CD8-positive, alpha-beta memory T cell (primary cell): ENCODE measurements around the gene MANBA. TPM values are rescaled to one million over a fixed set of nuclear protein-coding genes. Genes with fewer than 3 reads are reported as not detected.

Source experiments
- CTCF ChIA-PET: fragments of 350-600 bp; sonication (Branson Sonifier 250); formaldehyde crosslinking; loops from one replicate; lab custom pipeline; 2021; ENCODE audit warnings: antibody characterized with exemption; lab: Charles Lee
- POLR2A ChIA-PET: fragments of 350-600 bp; sonication (Branson Sonifier 250); formaldehyde crosslinking; loops from one replicate; lab custom pipeline; 2021; ENCODE audit warnings: antibody characterized with exemption; lab: Charles Lee
- DNase-seq, 5 donors: peaks; one replicate each; pipeline versions ENCODE4 v3.0.0 to v3.0.0-alpha.2; 2020 to 2022; ENCODE audit warnings: mixed read lengths in 1 of 5
- H3K27ac ChIP-seq: one replicate; pipeline ENCODE4 v1.7.0; 2013; ENCODE audit warnings: low read depth, mild to moderate bottlenecking, low read length, moderate library complexity
- H3K27me3 ChIP-seq: 2 replicates; pipeline ENCODE4 v1.7.0; 2013; ENCODE audit warnings: low read length, mild to moderate bottlenecking; ENCODE audit not compliant: insufficient read depth, poor library complexity, severe bottlenecking
- H3K36me3 ChIP-seq: 2 replicates; pipeline ENCODE4 v1.7.0; 2013; ENCODE audit warnings: mild to moderate bottlenecking, low read length, moderate library complexity; ENCODE audit not compliant: insufficient read depth
- H3K4me1 ChIP-seq: 2 replicates; pipeline ENCODE4 v1.7.0; 2013; ENCODE audit warnings: mild to moderate bottlenecking, low read length, moderate library complexity; ENCODE audit not compliant: insufficient read depth
- H3K4me3 ChIP-seq: 2 replicates; pipeline ENCODE4 v1.7.0; 2013; ENCODE audit warnings: mild to moderate bottlenecking, low read length
- H3K9me3 ChIP-seq: 2 replicates; pipeline ENCODE4 v1.7.0; 2013; ENCODE audit warnings: mild to moderate bottlenecking, low read length
- H3K27ac Mint-ChIP-seq, 8 donors: one replicate each; pipeline ENCODE4 v1.8.0; 2020 to 2021; ENCODE audit warnings: mixed read lengths in 8 of 8, mild to moderate bottlenecking in 6 of 8, inconsistent platforms in 3 of 8, moderate library complexity in 3 of 8
- H3K27me3 Mint-ChIP-seq, 2 donors: one replicate each; pipeline ENCODE4 v1.8.0; 2020 to 2021; ENCODE audit warnings: mixed read lengths in 2 of 2, mild to moderate bottlenecking in 1 of 2, moderate library complexity in 1 of 2
- H3K36me3 Mint-ChIP-seq, 3 donors: one replicate each; pipeline ENCODE4 v1.8.0; 2020 to 2021; ENCODE audit warnings: mixed read lengths in 3 of 3, inconsistent platforms in 1 of 3, mild to moderate bottlenecking in 1 of 3
- H3K4me1 Mint-ChIP-seq, 3 donors: one replicate each; pipeline ENCODE4 v1.8.0; 2020 to 2021; ENCODE audit warnings: mixed read lengths in 3 of 3, inconsistent platforms in 1 of 3, mild to moderate bottlenecking in 1 of 3
- H3K4me3 Mint-ChIP-seq, 7 donors: one replicate each; pipeline ENCODE4 v1.8.0; 2020 to 2021; ENCODE audit warnings: mixed read lengths in 7 of 7, mild to moderate bottlenecking in 6 of 7, moderate library complexity in 4 of 7, inconsistent platforms in 2 of 7
- H3K9me3 Mint-ChIP-seq, 5 donors: one replicate each; pipeline ENCODE4 v1.8.0; 2020 to 2022; ENCODE audit warnings: mixed read lengths in 5 of 5, mild to moderate bottlenecking in 3 of 5, moderate library complexity in 2 of 5, inconsistent platforms in 1 of 5
- polyA plus RNA-seq: library from polyadenylated mRNA; unstranded; fragments of 300-500 nt; fragmentation: Illumina TruSeq; gene quantifications from one replicate; pipeline ENCODE4 v1.2.3, GENCODE V29; 2021
- total RNA-seq, 2 experiments: library from RNA; stranded (reverse); gene quantifications; one replicate each; pipeline ENCODE4 v1.2.3, GENCODE V29; 2021

The MANBA gene
- total and polyA plus RNA-seq, 3 experiments from 2014 or later: 9.1 to 16.5 (median 9.5) TPM

DNA sequence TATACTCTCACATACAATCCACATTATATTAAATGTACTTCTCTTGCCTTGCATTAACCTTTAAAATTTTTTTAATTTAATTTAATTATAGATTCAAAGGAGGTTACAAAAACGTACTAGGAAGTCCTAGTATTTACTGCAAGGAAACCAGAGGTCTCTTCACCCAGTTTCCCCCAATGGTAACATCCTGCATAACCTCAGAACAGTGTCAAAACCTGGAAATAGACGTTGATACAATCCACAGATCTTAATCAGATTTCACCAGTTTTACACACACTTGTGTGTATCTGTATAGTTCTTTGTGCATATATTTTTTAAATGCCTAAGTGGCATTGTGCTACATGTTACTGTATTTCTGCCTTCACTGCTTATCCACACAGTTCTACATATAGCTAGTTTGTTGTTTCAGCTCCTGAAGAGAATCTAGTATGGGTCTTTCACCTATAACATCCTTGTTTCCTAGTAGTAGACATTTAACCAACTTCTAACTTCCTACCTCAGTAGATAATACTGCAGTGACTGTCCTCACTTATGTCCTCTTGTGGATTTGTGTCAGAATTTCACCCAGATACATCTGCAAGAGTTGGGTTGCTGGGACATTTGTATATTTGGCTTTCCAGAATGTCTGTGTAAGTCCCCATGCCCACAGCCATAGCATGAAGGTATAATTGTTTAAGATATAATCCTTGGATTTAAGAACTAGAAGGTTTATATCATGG, 156.4 kb downstream of the MANBA start:
- H3K27me3 ChIP-seq: no peaks in the 10 kb centered on the region
- no peak overlapping the region for H3K27ac ChIP-seq
- H3K36me3 ChIP-seq: peaks cover 35% of the 10 kb centered on the region
- Mint-ChIP-seq H3K27ac (peak overlapping the region in 3 of 8 donors; percentile 43 to 87 (median 68)), H3K27me3 (peaks cover 0 to 2% of the 10 kb centered on the region in 2 donors), H3K9me3 (no peaks in the 10 kb centered on the region), H3K4me3 (no peak overlapping the region), H3K4me1 (peaks cover 41 to 80% (median 63%) of the 10 kb centered on the region in 3 donors), H3K36me3 (peaks cover 25 to 85% (median 41%) of the 10 kb centered on the region in 3 donors)
- H3K4me3 ChIP-seq: no peak overlapping the region
- ChIA-PET CTCF (interaction anchor here (1.5 kb wide), 1 partner anchor 129 kb away, joined by 3 read pairs; no protein-coding TSS in a partner anchor), POLR2A (no interaction called here)
- no peaks in the 10 kb centered on the region for H3K9me3 ChIP-seq
- no peak for DNase-seq
- peaks cover 19% of the 10 kb centered on the region for H3K4me1 ChIP-seq

DNA sequence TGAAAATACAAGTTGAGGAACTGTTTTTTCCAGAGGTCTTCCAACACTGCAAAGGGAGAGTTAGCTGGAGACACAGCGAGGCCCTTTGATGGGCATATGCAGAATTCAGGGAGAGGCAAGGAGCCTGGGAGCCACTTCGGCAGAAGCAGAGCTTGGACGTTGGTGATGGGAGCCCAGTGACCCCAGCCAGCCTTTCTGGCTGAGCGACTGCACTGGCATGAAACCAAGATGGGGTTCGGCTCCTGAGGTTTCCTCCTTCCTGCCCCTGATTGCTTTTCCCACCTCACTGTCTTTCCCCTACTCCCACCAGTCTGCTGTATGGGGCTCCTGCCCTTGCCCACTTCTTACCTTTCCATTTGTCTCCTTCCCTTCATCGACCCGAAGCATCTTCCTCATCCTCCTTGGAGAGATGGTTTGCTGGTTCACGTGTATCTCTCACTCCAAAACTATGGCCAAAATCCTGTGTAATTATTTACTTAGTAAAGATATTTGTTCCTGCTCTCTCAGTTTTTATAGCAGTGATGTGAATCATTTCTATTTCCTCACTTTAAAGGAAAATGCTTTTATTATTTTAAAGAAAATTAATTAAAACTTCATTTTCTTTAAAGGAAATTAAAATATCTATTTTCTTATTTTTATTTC, 159.1 kb downstream of the MANBA start:
- Histone ChIP-seq H3K27ac (no peak overlapping the region), H3K4me1 (peaks cover 36% of the 10 kb centered on the region), H3K4me3 (no peak overlapping the region), H3K9me3 (no peaks in the 10 kb centered on the region), H3K36me3 (peaks cover 22% of the 10 kb centered on the region), H3K27me3 (no peaks in the 10 kb centered on the region)
- Mint-ChIP-seq H3K27me3 (peaks cover 0 to 2% of the 10 kb centered on the region in 2 donors), H3K27ac (peak overlapping the region in 4 of 8 donors; percentile 20 to 35 (median 23)), H3K4me3 (peak overlapping the region in 1 of 7 donors; percentile 81), H3K9me3 (no peaks in the 10 kb centered on the region), H3K36me3 (peaks cover 32 to 84% (median 36%) of the 10 kb centered on the region in 3 donors), H3K4me1 (peaks cover 49 to 79% (median 68%) of the 10 kb centered on the region in 3 donors)
- no peak for DNase-seq
- ChIA-PET CTCF (no interaction called here), POLR2A (no interaction called here)

DNA sequence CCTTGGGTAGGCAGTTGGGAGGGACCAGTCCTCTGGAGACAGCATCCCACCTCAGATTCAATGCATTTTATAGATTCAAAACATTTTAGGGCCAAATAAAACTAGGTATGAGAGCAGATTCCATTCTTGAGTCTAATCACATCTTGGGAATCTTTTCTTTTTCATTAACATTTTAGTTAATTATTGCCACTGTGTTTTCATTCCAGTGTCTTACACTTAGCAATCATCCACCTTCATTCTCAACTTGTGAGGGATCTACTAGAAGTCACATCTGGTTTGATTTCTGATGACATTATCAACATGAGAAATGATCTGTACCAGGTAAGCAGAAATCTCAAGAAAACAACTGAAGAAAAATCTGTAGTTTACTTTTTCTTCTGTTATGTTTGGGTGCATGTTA, 160.1 kb downstream of the MANBA start:
- Mint-ChIP-seq H3K36me3 (peaks cover 35 to 87% (median 42%) of the 10 kb centered on the region in 3 donors), H3K27ac (peak overlapping the region in 5 of 8 donors; percentile 25 to 78 (median 43)), H3K27me3 (peaks cover 0 to 2% of the 10 kb centered on the region in 2 donors), H3K9me3 (no peaks in the 10 kb centered on the region), H3K4me1 (peaks cover 52 to 82% (median 73%) of the 10 kb centered on the region in 3 donors), H3K4me3 (no peak overlapping the region)
- H3K9me3 ChIP-seq: no peaks in the 10 kb centered on the region
- no peak overlapping the region for H3K4me3 ChIP-seq
- no peaks in the 10 kb centered on the region for H3K27me3 ChIP-seq
- H3K27ac ChIP-seq: no peak overlapping the region
- CTCF ChIA-PET: no interaction called here
- peaks cover 26% of the 10 kb centered on the region for H3K36me3 ChIP-seq
- H3K4me1 ChIP-seq: peaks cover 44% of the 10 kb centered on the region
- DNase-seq: no peak
- POLR2A ChIA-PET: no interaction called here

DNA sequence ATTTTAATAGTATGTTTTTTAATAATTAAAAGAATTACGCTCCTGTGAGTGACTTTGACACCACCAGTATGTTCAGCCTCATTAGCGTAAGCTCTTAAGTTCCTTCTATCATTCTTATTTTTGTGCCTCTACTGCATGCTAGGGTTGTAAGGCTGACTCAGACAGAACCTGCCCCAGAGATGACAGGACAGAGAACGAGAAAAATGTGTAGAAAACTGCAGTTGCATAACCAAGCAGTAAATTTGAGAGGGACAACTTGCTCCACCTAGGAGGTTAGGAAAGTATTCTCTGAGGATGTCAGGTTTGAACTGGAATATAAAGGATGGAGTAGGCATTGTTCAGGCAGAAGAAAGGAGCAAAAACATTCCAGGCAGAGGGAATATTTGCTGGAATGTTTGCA, 160.9 kb downstream of the MANBA start:
- CTCF ChIA-PET: interaction anchor here (1.0 to 2.3 kb wide), 2 partner anchors 13 to 26 kb away, joined by 3 to 7 read pairs; no protein-coding TSS in a partner anchor
- peaks cover 0 to 2% of the 10 kb centered on the region in 2 donors for H3K27me3 Mint-ChIP-seq

DNA sequence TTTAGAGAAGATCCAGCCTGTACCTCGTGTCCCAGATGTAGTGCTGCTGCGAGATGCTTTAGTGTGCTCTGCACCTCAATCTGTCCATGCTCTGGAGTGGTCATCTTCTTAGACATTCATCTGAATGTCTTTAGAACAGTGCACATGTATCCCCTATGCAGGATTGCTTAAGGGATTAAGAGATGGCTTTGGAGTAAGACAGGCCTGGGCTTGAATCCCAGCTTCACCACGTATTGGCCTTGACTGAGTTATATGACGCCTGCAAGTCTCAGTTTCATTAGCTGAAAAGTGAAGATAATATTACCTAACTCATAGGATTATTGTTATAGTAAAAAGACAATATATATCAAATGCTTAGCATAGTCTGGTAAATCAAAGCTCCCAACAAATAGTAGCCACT, 161.3 kb downstream of the MANBA start:
- peak overlapping the region in 2 of 7 donors; percentile 6 to 28 for H3K4me3 Mint-ChIP-seq
- Histone ChIP-seq H3K9me3 (no peaks in the 10 kb centered on the region), H3K36me3 (peaks cover 25% of the 10 kb centered on the region), H3K27me3 (no peaks in the 10 kb centered on the region), H3K4me3 (no peak overlapping the region), H3K4me1 (peaks cover 47% of the 10 kb centered on the region), H3K27ac (no peak overlapping the region)
- H3K9me3 Mint-ChIP-seq: no peaks in the 10 kb centered on the region
- H3K27me3 Mint-ChIP-seq: peaks cover 0 to 2% of the 10 kb centered on the region in 2 donors
- DNase-seq: no peak
- ChIA-PET POLR2A (interaction anchor here (0.6 kb wide), 1 partner anchor 13 kb away, joined by 3 read pairs; no protein-coding TSS in a partner anchor), CTCF (interaction anchor here (1.0 to 2.3 kb wide), 2 partner anchors 14 to 26 kb away, joined by 3 to 7 read pairs; no protein-coding TSS in a partner anchor)
- H3K36me3 Mint-ChIP-seq: peaks cover 34 to 87% (median 42%) of the 10 kb centered on the region in 3 donors
- peaks cover 52 to 80% (median 73%) of the 10 kb centered on the region in 3 donors for H3K4me1 Mint-ChIP-seq
- peak overlapping the region in 7 of 8 donors; percentile 22 to 95 (median 80) for H3K27ac Mint-ChIP-seq

More for the DNA sequence above, 160.9 kb downstream of the MANBA start:
- Mint-ChIP-seq H3K36me3 (peaks cover 35 to 87% (median 43%) of the 10 kb centered on the region in 3 donors), H3K4me1 (peaks cover 51 to 80% (median 74%) of the 10 kb centered on the region in 3 donors), H3K9me3 (no peaks in the 10 kb centered on the region), H3K27ac (peak overlapping the region in 4 of 8 donors; percentile 23 to 72 (median 29)), H3K4me3 (no peak overlapping the region)
- H3K27ac ChIP-seq: no peak overlapping the region
- H3K27me3 ChIP-seq: no peaks in the 10 kb centered on the region
- POLR2A ChIA-PET: interaction anchor here (0.6 kb wide), 1 partner anchor 13 kb away, joined by 3 read pairs; no protein-coding TSS in a partner anchor
- no peaks in the 10 kb centered on the region for H3K9me3 ChIP-seq
- H3K4me1 ChIP-seq: peaks cover 44% of the 10 kb centered on the region
- no peak overlapping the region for H3K4me3 ChIP-seq
- H3K36me3 ChIP-seq: peaks cover 27% of the 10 kb centered on the region
- no peak for DNase-seq

DNA sequence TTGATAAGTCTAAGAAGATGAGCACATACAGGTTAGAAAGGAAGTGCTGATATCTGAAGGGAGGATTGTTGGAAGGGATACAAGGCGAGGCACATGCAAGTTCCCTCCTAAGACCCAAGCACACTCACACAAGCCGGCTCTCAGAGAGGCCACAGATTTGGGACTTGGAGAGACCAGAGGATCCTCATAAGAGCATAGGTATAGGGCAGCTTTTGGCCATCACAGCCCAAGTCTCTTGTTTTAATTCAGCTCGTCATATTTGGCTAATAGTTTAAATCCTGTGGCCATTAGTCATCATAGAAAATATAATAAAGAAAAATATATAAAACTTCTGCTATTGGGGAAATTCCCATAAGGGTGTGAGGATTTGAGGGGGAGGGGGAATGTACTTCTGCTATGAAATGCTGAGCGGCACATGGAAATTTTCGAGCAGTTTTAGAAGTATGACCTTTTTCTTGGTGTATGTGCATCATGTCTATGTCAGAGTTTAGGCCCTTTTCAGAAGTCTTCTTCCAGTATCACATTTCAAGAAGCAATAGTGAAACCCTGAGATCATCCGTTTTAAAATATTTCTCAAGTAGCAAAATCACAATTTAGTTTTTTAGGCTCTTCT, 161.9 kb downstream of the MANBA start:
- H3K4me1 Mint-ChIP-seq: peaks cover 54 to 81% (median 76%) of the 10 kb centered on the region in 3 donors
- CTCF ChIA-PET: interaction anchor here (1.0 to 2.3 kb wide), 2 partner anchors 14 to 27 kb away, joined by 3 to 7 read pairs; no protein-coding TSS in a partner anchor
- DNase-seq: no peak
- H3K9me3 ChIP-seq: no peaks in the 10 kb centered on the region
- H3K4me3 Mint-ChIP-seq: peak overlapping the region; percentile 4 to 76 (median 54)
- H3K27ac ChIP-seq: no peak overlapping the region
- H3K27me3 ChIP-seq: no peaks in the 10 kb centered on the region
- POLR2A ChIA-PET: interaction anchor here (0.6 kb wide), 1 partner anchor 98 kb away, joined by 3 read pairs; the partner anchor contains the start of gene NFKB1
- peaks cover 0 to 2% of the 10 kb centered on the region in 2 donors for H3K27me3 Mint-ChIP-seq
- H3K4me1 ChIP-seq: peaks cover 53% of the 10 kb centered on the region
- no peak overlapping the region for H3K4me3 ChIP-seq
- H3K36me3 Mint-ChIP-seq: peaks cover 35 to 89% (median 40%) of the 10 kb centered on the region in 3 donors
- peak overlapping the region; percentile 74 to 97 (median 88) for H3K27ac Mint-ChIP-seq
- no peaks in the 10 kb centered on the region for H3K9me3 Mint-ChIP-seq
- peaks cover 22% of the 10 kb centered on the region for H3K36me3 ChIP-seq

DNA sequence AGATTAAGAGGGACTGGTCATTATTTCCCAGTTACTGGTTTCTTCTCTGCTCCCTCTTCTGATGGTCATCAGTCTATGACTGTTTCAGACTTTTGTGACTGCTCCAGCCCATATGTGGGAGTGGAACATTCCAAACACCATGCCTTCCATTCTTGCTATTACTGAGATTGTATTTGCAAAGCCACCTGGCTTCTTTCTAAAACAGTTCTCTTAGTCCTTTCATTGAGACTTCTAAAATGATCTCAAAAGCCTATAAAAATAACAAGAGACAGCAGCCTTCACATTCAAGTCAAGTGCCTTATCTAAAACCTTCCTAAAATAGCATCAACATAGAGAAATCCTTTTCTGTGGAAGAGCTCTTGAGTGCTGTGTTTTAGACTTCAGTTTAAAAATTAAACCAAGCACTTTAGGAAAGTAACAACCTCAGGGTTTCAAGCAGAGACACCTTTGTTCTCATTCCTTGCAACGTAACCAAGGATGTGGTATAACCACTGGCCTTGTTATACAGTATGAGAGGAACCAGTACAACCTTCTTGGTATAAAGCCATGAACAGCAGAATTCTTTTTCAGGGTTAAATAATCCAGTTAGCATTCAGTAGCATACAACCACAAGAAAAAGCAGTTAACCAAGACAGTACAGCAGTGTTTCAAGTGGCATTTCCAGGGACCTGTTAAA, 162.5 kb downstream of the MANBA start:
- Histone ChIP-seq H3K27me3 (no peaks in the 10 kb centered on the region), H3K4me3 (no peak overlapping the region), H3K36me3 (peaks cover 22% of the 10 kb centered on the region), H3K9me3 (no peaks in the 10 kb centered on the region), H3K27ac (no peak overlapping the region), H3K4me1 (peaks cover 57% of the 10 kb centered on the region)
- CTCF ChIA-PET: interaction anchor here (0.9 to 2.3 kb wide), 4 partner anchors 13 to 98 kb away, joined by 3 to 7 read pairs (median 3); no protein-coding TSS in a partner anchor
- POLR2A ChIA-PET: interaction anchor here (0.6 kb wide), 1 partner anchor 97 kb away, joined by 3 read pairs; the partner anchor contains the start of gene NFKB1
- Mint-ChIP-seq H3K4me1 (peaks cover 52 to 78% (median 76%) of the 10 kb centered on the region in 3 donors), H3K27ac (peak overlapping the region; percentile 74 to 97 (median 88)), H3K27me3 (no peaks in the 10 kb centered on the region), H3K9me3 (no peaks in the 10 kb centered on the region), H3K36me3 (peaks cover 31 to 86% (median 40%) of the 10 kb centered on the region in 3 donors), H3K4me3 (peak overlapping the region in 6 of 7 donors; percentile 1 to 76 (median 54))
- DNase-seq: peak in 2 of 5 donors; percentile 69 to 79
